Erythroblast (primary cell): ENCODE measurements around the gene SLC17A7.

Experiments
- GATA1 ChIP-seq: IDR thresholded peaks from 2 replicates; pipeline ENCODE4 v1.6.1; 2011; ENCODE audit warnings: low read depth, mild to moderate bottlenecking, control low read depth, low read length, moderate library complexity
- POLR2A ChIP-seq: IDR thresholded peaks from 2 replicates; pipeline ENCODE4 v1.6.1; 2011; ENCODE audit warnings: mild to moderate bottlenecking, low read length

GRCh38 chr19:49391581-49392399, 49.5 kb downstream of the SLC17A7 start:
- TF ChIP-seq POLR2A (no peak), GATA1 (no peak)
